ENCODE measurements around the gene MSI2. TPM values are rescaled to one million over a fixed set of nuclear protein-coding genes. Genes with fewer than 3 reads are reported as not detected.

The MSI2 gene
- total RNA-seq, 1 donor from 2014 or later = 30.4 TPM

DNA sequence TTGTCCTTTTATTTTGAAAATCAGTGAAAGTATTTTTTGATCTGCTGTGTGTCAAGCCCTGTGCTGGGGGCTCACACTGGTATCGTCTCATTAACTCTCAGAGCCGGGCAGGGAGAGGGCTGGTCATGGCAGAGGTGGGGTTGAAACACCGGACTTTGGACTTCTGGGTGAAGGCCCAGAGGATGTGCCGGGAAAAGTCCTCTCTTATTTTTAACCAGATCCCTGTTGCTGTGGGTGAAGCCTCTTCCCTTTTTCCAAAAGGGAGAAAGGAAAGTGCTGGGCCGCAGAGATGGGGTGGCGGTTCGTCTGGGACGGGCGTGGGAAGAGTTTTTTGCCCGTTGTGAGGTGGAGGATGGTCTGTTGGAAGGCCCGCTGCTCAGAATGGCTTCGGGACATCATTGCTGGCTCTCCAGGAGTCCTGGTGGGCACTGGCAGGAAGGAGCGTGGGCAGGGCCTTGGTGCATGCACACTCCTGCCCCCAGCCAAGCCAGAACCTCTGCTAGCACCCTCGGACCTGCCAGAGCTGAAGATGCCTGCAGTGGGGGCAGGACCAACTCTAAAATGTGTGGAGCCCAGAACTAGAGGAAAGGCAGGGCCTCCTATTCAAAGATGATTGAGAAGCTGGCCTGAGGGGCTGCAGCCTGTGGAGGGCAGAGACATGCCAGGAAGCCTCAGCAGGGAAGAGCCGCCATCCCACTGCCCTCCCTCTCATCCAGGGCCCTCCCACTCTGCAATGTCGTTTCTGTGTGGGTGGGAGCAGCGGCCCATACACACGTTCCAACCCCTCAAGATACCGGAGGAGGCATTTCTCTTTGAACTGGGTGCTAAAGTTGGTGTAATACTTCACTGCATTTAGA, 275.6 kb downstream of the MSI2 start:
- no peak for ATAC-seq

DNA sequence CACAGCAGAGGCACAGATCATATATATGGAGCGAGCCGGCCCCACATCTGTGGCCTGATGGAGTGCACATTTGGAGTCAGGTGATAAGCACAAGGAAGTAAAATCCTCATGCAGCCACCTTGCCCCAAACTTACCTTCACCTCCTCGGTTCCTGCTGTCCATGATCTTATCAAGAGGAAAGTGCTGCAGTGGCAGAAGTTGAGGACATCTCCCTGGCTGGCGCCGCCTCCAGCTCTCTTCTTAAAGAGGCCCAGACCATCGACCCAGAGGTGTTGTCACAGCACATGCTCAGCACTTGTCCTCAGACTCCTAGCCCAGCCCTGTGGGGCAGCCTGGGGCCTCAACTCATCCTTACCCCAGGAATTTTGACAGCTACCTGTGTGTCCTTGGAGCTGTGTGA, 276.2 kb downstream of the MSI2 start:
- ATAC-seq = no peak

DNA sequence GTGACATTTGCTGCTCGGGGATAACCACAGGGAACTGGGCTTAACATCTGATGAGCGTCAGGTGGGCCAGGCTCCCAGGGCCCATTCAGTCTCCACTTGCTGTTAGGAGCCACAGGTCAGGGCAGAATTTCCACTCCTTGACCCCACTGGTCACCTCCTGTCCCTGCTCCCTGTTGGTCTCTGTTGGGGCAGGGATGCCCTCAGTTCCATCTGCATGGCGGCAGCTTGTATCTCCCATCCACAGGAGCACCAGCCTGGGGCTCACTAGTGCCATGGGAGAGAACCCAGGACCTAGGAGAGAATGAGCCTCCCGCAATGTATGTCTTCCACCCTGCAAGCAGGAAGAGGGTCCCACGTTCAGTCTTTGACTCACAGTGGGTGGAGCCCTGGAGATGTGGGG, 276.6 kb downstream of the MSI2 start:
- ATAC-seq = no peak

DNA sequence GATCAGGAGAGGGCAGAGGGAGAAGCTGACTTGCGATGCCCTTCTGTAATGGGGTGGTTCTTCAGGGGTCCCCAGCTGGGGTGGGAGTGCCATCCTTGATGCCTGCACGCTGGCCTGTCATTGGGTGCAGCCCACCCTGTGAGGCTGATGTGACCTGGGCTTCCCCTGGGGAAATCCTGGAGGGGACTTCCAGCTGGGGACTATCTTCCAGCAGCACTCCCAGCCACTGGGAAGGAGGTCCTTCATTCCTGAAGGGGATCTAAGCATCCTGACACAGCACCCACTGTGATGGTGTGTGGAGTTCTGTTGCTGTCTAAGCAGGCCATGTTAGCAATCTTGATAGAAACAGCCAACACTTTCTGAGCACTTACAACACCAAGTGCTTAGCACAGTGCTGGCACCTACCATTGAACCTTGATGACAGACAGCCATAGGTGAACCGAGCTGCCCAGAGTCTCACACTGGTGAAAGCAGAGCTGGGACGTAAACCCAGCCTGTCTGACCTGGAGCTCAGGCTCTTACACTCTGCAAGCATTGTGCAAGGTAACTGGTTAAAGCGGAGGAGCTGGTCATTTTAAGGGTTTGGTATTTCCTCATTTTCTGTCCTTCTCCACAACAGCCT, 277.5 kb downstream of the MSI2 start:
- ATAC-seq = no peak

DNA sequence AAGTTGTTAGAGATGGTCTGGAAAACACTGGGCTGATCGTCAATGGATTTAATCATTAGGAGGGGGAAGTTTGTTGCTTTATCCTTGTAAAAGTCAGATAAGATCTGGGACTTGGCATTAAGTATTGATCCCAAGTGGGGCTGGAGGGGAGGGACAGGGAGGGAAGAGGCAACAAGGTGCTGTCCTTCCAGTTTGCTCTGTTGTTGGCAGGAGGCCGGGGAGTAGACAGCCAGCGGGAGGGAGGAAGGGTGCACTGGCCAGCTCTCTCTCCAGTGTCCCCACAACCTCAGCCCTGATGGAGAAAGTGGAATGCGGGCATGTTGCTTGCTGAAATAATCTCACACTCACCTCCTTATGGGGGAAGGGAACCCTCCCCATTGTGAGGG, 278.5 kb downstream of the MSI2 start:
- no peak for ATAC-seq

DNA sequence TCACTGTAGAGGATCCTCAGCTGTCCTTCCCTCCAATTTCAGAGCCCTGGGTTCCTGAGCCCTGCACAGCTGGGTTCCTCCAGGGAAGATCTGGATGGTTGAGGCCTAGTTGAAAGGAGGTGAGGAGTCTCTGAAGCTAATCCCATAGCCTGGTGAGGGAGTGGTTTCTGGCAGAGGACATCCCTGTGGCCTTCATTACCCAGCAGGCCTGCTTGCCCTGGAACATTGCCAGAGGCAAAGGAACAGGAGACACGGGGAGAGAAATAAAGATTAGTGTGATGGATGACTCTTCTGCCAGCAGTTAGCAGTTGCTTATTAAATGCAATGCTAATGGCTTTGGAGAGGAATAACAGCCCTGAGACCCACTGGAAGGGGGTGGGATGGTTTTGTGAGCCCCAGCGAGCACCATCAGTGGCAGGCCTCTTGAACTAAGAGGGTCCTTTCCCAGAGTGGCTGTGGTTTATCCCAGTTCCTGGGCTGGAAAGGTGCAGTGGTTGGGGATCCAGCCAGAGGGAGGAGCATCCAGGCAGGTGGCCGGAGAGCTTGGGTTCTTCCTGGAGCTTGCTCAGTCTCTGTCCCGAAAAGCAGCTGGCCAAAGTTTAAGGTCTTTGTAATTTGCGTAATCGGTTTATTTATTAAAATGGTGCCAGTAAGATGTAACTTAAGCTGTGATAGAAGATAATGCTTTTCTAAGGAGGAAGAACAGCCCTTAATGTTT, 279.1 kb downstream of the MSI2 start:
- peak; percentile 70 for ATAC-seq

DNA sequence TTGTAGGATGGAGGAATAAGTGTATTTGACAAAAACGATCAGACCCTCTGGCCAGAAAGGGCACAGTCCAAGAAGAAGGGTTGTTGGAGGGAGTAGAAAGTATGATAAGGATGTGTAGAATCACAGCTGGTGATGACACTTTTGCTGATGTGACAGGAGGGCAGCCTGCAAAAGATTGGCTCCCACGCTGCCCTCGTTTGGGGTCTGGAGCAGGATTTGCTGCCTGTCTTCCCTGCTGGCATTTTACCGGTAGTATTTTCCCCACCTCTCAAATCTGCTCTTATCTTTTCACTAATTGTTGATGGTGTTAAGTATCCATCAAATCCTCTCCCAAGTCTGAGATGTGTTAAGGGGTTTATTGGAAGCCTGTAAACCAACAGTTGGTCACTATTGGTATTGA, 280.0 kb downstream of the MSI2 start:
- no peak for ATAC-seq

DNA sequence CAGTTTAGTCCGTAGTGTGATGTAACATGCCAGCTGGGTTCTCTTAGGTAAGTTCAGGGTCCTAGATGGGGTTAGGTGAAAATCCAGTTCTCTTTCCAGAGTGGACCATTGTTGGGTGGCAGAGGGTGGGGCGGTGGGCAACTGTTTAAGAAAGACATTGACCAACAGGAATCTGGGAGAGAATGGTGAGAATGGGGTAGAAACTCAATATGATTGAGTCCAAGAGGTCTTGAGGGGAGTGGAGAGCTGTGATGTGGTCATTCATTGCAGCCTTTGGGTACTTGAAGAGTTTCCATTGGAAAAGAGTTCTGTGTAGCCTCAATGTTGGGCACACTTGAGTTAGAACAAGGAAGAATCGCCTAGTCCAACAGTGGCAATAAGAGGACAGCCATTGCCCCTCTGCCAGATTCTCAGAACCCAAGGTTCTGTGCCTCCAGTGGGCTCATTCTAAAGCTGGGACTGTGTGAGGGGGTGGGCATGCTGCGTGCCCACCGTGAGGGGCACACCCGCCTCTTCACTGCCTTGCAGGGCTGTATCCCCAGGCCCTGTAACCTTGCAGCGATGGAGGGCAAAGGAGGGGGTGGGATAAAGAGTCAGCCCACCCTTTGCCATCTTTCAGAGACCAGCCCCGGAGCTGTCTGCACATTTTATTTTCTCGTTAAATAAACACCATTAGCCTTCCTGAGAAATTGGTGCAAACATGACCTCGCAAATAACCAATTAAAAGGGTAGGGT, 280.6 kb downstream of the MSI2 start:
- no peak for ATAC-seq

DNA sequence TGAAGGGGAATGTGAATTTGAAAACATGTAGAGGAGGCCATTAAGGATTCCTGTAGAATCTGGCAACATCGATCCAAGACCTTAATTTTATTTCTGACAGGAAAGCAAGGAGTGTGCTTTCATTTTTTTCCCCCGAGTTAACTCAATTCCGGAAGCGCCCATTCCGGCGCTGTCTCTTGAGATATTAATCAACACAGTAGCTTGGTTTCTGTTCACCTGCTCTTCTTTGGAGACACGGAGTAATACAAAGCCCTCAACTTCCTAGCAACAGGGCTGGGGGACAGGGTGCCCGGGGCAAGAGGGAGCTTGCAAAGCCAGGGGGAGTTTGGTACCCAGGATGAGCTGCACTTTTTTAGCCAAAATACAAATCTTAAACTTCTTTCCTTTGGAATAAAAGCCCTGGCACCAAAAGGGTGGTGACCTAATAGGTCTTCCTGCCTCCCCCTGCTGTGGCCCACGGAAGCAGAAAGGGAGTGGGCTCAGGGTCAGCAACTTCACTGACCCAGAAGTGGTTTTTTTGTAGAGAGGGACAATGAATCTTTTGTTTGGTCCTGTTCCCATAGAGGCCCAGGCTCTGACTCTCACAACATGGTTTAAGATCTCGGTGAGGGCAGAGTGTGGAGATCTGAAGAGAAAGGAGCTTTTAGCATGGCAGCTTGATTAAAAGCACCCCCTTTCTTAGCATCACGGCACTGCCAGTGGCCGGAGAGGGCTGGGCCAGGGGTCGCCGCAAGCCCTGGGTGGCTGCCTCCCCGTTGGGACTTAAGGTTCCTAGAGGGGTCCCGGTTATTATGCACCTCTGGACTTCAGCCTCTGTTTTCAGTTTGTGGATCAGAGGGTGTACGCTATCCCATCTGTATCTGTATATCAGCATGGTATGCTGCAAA, 281.4 kb downstream of the MSI2 start:
- ATAC-seq = no peak

DNA sequence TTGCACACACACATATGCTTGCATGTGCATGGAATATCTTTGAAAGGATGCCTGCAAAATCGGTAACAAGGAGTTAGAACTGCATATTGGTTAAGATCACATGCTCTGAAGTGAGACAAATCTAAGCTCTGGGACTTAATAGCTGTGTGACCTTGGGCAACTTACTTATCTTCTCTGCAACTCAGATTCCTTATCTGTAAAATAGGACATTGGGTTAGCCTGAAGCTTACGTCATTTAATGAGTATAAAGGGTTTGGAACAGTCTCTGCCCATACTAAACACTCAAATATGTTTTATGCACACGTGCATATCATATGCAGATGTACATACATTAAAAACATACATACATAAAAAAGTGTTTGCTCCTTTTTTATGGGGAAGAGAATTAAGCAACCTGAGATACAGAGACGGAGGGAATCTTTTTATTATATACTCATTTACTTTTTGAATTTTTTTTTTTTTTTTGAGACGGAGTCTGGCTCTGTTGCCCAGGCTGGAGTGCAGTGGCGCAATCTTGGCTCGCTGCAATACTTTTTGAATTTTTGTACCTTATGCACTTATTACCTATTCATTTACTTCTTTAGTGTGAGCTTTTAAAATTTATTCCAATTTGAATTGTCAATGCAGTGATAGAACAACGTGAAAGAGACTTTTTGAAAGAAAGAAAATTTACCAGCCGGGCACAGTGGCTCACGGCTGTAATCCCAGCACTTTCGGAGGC, 282.6 kb downstream of the MSI2 start:
- ATAC-seq = no peak

DNA sequence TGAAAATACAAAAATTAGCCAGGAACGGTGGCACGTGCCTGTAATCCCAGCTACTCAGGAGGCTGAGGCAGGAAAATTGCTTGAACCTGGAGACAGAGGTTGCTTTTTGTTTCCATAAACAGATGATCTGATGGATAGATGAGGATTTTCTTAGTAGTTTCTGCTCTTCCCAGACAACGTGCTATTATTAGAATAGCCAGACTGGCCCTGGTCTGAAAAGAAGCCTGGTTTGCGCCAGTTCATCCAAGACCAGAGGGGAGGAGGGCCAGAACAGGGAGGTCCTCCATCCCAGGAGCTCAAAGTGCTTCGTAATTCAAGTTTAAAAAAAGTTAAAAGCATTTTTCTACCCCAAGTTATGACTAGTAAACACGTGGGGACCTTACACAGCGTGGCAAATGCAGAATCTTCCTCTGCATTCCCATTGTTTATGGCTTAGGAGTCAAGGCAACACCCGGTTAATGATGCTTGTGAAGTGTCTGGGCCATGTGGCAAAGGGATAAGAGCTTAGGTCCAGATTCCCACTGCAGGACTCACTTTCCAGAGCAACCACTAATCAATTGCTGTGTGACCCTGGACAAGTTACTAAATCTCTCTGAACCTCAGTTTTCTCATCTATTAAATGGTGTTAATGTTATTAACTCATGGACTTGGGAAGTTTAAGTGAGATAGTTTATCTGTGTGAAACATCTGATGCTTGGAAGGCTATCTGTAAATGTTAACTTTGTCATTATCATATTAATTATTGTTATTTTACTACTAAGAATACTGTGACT, 283.4 kb downstream of the MSI2 start:
- no peak for ATAC-seq

DNA sequence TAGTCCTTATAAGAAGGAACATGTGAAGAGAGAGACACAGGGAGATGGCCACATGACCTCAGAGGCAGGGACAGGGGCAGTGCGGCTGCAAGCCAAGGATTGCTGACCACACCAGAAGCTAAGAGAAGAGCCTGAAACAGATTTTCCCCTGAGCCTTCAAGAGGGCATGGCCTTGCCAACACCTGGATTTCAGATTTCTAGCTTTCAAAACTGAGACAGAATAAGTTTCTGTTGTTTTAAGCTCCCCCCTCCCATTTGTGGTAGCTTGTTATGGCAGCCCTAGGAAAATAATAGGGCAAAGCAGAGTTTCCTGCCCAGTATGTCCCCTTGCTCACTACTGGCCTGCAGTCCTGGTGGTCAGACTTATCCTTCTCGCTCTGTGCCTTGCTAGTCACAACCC, 284.3 kb downstream of the MSI2 start:
- no peak for ATAC-seq

DNA sequence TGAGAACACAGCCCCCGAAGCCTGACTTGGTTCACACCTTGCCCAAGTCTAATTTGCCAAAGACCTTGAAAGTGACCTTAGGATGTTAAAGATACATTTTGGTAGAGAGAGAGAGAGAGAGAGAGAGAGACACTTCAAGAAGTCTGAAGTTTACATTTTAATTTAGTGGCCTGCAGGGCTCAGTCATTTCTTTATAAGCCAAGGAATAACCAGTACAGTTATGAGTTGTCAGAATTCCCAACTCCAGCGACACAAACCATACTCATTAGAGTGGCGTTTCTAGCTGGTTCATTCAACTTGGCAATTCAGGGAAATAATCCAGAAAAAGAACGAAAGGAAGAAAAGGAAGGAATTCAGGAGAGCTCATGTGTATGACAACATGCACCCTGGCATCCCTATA, 284.7 kb downstream of the MSI2 start:
- no peak for ATAC-seq

DNA sequence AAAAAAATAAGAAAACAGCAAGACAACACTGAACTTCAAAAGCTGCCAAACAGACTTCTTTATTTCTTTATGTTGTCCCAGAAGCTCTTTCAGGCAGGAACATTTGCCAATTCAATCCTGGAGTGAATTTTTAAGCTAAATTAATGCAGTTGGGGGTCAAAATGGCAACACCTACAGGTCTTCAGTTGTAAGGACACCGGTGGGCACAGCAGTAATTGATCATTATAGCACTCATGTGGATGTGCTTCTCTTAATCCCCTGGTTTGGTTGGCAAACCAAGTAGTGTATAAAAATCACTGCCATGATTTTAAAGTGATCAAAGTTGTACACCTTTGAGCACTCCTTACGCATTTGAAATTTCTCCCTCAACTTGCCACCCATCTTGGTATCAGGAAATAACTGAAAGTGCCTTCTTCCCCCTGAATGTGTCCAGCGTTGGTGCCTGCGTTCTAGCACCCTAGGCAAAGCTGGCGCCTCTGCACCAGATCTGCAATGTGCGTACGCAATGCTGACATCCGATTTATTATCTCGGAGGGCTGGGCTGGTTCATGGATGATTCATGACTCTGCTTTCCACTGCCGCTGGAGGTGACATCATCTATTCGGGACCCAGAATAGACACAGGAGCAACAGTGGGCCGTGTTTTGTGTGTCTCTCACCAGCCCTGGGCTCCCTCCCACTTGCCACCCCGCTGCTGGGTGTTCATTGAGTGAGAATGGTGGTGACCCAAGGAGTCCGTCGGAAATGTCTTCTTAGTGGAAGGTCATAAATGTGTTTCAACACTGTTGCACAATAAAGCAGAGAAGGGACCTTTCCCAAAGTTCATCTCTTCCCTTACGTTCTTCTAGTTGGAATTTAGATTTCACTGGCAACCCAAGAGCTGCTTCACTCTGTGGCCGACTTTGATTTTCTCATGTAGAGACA, 285.4 kb downstream of the MSI2 start:
- ATAC-seq = peak; percentile 20

DNA sequence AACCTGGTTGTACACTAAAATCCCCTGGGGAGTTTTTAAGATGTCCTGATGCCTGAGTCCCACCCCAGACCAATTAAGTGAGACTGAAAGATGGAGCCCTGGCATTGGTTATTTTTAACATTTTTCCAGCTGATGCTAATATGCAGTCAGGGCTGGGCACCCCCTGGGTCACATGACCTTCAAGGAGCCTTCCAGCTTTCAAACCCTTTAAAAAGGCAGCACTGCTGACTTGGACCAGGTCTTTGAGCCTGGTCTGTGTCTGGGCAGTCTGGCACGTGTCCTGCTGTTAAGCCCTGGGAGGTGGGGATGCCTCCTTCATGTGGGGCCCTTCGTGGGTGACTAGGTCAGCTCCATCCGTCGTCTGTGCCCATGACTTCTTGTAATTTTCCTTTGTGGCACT, 286.2 kb downstream of the MSI2 start:
- ATAC-seq = no peak

DNA sequence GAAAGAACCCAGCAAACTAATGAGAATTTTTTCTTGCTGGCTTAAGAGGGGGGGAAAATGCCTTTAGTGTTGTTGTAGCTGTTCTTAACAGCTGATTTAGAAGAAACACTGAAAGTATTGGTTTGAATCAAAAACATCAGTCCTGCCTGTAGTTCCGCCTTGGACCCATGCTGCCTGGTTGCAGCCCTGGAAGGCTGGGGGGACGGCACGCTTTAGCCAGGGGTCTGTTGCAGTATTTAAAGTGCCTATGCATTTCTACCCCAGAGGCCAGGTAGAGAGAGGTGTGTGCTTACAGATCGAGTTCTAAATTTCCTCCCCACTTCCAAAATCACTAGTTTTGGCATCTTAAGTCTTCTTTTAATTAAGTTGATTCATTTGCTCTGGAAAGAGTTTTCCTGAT, 286.9 kb downstream of the MSI2 start:
- ATAC-seq = no peak

DNA sequence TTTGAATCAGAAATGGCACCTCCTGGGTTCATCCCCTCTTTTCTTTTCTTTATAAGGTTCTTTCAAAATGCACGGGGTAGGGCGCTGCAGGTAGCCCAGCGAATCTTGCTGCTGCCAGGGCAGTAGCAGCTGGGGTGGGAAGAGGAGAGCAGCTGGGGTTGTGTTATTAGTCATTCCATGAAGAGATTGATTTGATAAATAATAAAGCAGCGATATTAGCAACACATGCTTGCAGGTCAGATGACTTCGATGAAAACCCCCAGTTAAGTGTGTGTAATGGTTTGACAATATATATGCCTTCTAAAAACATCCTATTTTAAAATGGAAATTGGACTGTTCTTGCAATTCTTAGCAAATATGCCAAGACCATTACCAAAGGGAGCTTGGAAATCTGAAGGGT, 288.1 kb downstream of the MSI2 start:
- no peak for ATAC-seq

DNA sequence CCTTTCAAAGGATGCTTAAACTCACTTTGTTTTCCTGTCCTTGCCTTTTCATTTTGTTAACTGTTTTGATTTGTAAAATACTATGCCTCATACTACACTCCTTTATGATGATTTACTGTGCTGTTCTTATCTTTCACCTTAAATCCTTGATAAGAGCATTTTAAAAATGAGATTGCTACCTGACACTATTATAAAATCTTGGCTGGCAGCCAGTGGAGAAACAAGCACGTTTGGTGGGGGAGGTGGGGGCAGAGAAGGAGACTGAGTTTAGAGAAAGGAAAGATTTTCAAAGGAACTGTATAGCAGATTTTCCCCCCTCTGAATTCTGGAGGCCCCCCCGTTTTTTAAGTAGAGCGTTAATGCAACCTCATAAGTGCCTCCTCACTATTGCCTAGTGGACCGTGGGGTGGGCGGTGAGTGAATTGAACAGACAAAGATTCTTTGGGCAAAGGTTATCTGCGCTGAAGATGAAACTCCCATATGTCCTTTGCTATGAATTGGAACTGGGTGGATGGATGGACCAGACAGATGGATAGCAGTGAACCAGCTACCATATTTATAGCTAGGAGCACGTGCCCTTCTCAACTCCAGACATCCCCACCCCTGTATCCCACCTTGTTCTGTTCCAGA, 288.6 kb downstream of the MSI2 start:
- ATAC-seq = no peak
